GM23338 (cell line): ENCODE results near the gene USH1G. TPM values are rescaled to one million over a fixed set of nuclear protein-coding genes. Genes with fewer than 3 reads are reported as not detected.

ENCODE experiments used
- ATAC-seq: fragments of 200-7000 bp; cut with Tn5 transposase; 3 replicates; pipeline ENCODE4 v1.9.1; 2020
- DNase-seq: peaks from one replicate; pipeline ENCODE4 v3.0.0-alpha.2; 2015; ENCODE audit warnings: low spot score
- H2AFZ ChIP-seq: fragments of 200-600 bp; sonication (generic); 2 replicates; pipeline ENCODE4 v1.8.0; 2016; ENCODE audit warnings: antibody characterized with exemption, mild to moderate bottlenecking, moderate library complexity
- H3F3A ChIP-seq: fragments of 200-600 bp; sonication (generic); replicated peaks from 2 replicates; pipeline ENCODE4 v1.8.0; 2017; ENCODE audit warnings: antibody characterized with exemption, mixed run types, low read depth
- H3K27ac ChIP-seq: fragments of 200-600 bp; sonication (generic); 2 replicates; pipeline ENCODE4 v1.6.1; 2016; ENCODE audit warnings: low read depth
- H3K27me3 ChIP-seq: fragments of 200-600 bp; sonication (generic); 2 replicates; pipeline ENCODE4 v1.8.0; 2016; ENCODE audit warnings: mild to moderate bottlenecking, mixed run types, moderate library complexity; ENCODE audit not compliant: insufficient read depth
- H3K36me3 ChIP-seq: fragments of 200-600 bp; sonication (generic); 2 replicates; pipeline ENCODE4 v1.8.0; 2016; ENCODE audit warnings: mild to moderate bottlenecking; ENCODE audit not compliant: insufficient read depth
- H3K4me1 ChIP-seq: fragments of 200-600 bp; sonication (generic); 2 replicates; pipeline ENCODE4 v1.8.0; 2016; ENCODE audit warnings: mild to moderate bottlenecking, moderate library complexity; ENCODE audit not compliant: insufficient read depth
- H3K4me2 ChIP-seq: fragments of 200-600 bp; sonication (generic); 2 replicates; pipeline ENCODE4 v1.7.1; 2017; ENCODE audit warnings: mixed run types
- H3K4me3 ChIP-seq: fragments of 200-600 bp; sonication (generic); 2 replicates; pipeline ENCODE4 v1.6.1; 2016; ENCODE audit warnings: mixed run types
- H3K79me2 ChIP-seq: fragments of 200-600 bp; sonication (generic); replicated peaks from 2 replicates; pipeline ENCODE4 v1.8.0; 2017; ENCODE audit warnings: mild to moderate bottlenecking; ENCODE audit not compliant: insufficient read depth
- H3K9me2 ChIP-seq: fragments of 200-600 bp; sonication (generic); 2 replicates; pipeline ENCODE4 v1.8.0; 2017; ENCODE audit not compliant: insufficient read depth
- H4K20me1 ChIP-seq: fragments of 200-600 bp; sonication (generic); replicated peaks from 2 replicates; pipeline ENCODE4 v1.8.0; 2017; ENCODE audit warnings: mild to moderate bottlenecking; ENCODE audit not compliant: insufficient read depth
- H3K27ac Mint-ChIP-seq: 2 replicates; pipeline ENCODE4 v1.8.0; 2020; ENCODE audit warnings: inconsistent platforms, mild to moderate bottlenecking, moderate library complexity, mixed read lengths
- H3K27me3 Mint-ChIP-seq: 3 replicates; pipeline ENCODE4 v1.8.0; 2022; ENCODE audit warnings: low read depth, mild to moderate bottlenecking, moderate library complexity, mixed read lengths, inconsistent platforms; ENCODE audit not compliant: insufficient read depth, poor library complexity
- H3K36me3 Mint-ChIP-seq: 3 replicates; pipeline ENCODE4 v1.8.0; 2021; ENCODE audit warnings: low read depth, mild to moderate bottlenecking, inconsistent platforms, moderate library complexity, mixed read lengths
- H3K4me1 Mint-ChIP-seq: 3 replicates; pipeline ENCODE4 v1.8.0; 2020; ENCODE audit warnings: mild to moderate bottlenecking, inconsistent platforms, mixed read lengths
- H3K4me3 Mint-ChIP-seq: 3 replicates; pipeline ENCODE4 v1.8.0; 2021; ENCODE audit warnings: moderate library complexity, mild to moderate bottlenecking, inconsistent platforms, mixed read lengths
- H3K9me3 Mint-ChIP-seq: 3 replicates; pipeline ENCODE4 v1.8.0; 2020; ENCODE audit warnings: moderate library complexity, mild to moderate bottlenecking, inconsistent platforms, mixed read lengths
- CREB1 ChIP-seq: fragments of 250-450 bp; sonication (Bioruptor Pico); IDR thresholded peaks from 2 replicates; pipeline ENCODE4 v1.5.0; 2020; ENCODE audit warnings: low read depth, mild to moderate bottlenecking, moderate library complexity
- CTCF ChIP-seq, 2 experiments: fragments of 200-600 bp in 1 of 2; sonication (generic) in 1 of 2; conservative IDR thresholded peaks; 2 replicates each; pipeline versions ENCODE4 v1.5.1 to v1.6.1; 2016 to 2017; ENCODE audit warnings: antibody characterized with exemption in 2 of 2, low read depth in 2 of 2, mild to moderate bottlenecking in 2 of 2, moderate library complexity in 1 of 2
- ETS1 ChIP-seq: IDR thresholded peaks from 2 replicates; pipeline ENCODE4 v1.6.1; 2016; ENCODE audit warnings: antibody characterized with exemption
- EZH2 ChIP-seq: fragments of 200-600 bp; sonication (generic); IDR thresholded peaks from one replicate; pipeline ENCODE4 v1.8.0; 2017; ENCODE audit warnings: antibody characterized with exemption, mild to moderate bottlenecking, low read depth; ENCODE audit not compliant: unreplicated experiment
- EZH2phosphoT487 ChIP-seq: fragments of 200-600 bp; sonication (generic); IDR thresholded peaks from one replicate; pipeline ENCODE4 v1.8.1; 2018; ENCODE audit warnings: antibody characterized with exemption; ENCODE audit not compliant: unreplicated experiment
- JUNB ChIP-seq: IDR thresholded peaks from one replicate; pipeline ENCODE4 v1.6.1; 2016; ENCODE audit warnings: antibody characterized with exemption; ENCODE audit not compliant: unreplicated experiment
- NANOG ChIP-seq: IDR thresholded peaks from 2 replicates; pipeline ENCODE4 v1.6.1; 2016; ENCODE audit warnings: antibody characterized with exemption, borderline replicate concordance
- POLR2AphosphoS5 ChIP-seq: IDR thresholded peaks from 2 replicates; pipeline ENCODE4 v1.6.1; 2016; ENCODE audit warnings: antibody characterized with exemption, low read depth
- REST ChIP-seq: IDR thresholded peaks from one replicate; pipeline ENCODE4 v1.6.1; 2018; ENCODE audit warnings: antibody characterized with exemption; ENCODE audit not compliant: unreplicated experiment
- STAT1 ChIP-seq: IDR thresholded peaks from one replicate; pipeline ENCODE4 v1.6.1; 2016; ENCODE audit warnings: antibody characterized with exemption; ENCODE audit not compliant: unreplicated experiment
- ZNF114 ChIP-seq: fragments of 250-450 bp; sonication (Bioruptor Pico); IDR thresholded peaks from 2 replicates; pipeline ENCODE4 v1.5.0; 2020; ENCODE audit warnings: mild to moderate bottlenecking, moderate library complexity
- ZNF331 ChIP-seq: fragments of 250-450 bp; sonication (Bioruptor Pico); IDR thresholded peaks from 2 replicates; pipeline ENCODE4 v1.5.0; 2020; ENCODE audit warnings: low read depth, mild to moderate bottlenecking, moderate library complexity
- ZNF462 ChIP-seq: fragments of 250-450 bp; sonication (Bioruptor Pico); IDR thresholded peaks from 2 replicates; pipeline ENCODE4 v1.5.0; 2020; ENCODE audit warnings: mild to moderate bottlenecking, moderate library complexity
- polyA plus RNA-seq: library from polyadenylated mRNA; unstranded; fragments of >200 nt; fragmentation: Nextera tagmentation; extraction: Ambion mirVana; gene quantifications from 2 replicates; pipeline ENCODE4 v1.2.1, GENCODE V29; 2016
- total RNA-seq: library from RNA; depleted of rRNA; stranded (reverse); fragments of >200 nt; shearing (Covaris generic); gene quantifications from 2 replicates; pipeline ENCODE4 v1.2.3, GENCODE V29; 2014

The USH1G gene
- total and polyA plus RNA-seq, 2 experiments from 2014 or later = 0.34 to 1.7 TPM

- Histone ChIP-seq H4K20me1 (no peaks in the 10 kb centered on the region), H3K4me3 (no peak overlapping the region), H3K27ac (no peak overlapping the region), H3K27me3 (peaks cover 50% of the 10 kb centered on the region), H3K4me1 (peaks cover 16% of the 10 kb centered on the region), H3K36me3 (no peaks in the 10 kb centered on the region), H3K4me2 (peak overlapping the region; percentile 26; the same call in 1 of the 2 replicates), H2AFZ (peak overlapping the region; percentile 47; the same call in 1 of the 2 replicates), H3F3A (no peaks in the 10 kb centered on the region), H3K9me2 (no peaks in the 10 kb centered on the region), H3K79me2 (no peaks in the 10 kb centered on the region)
- DNase-seq (peak; percentile 36), ATAC-seq (peak; percentile 12)
- TF ChIP-seq JUNB = no peak
- no peak for TF ChIP-seq ZNF331 (CRISPR knock-in tag)
- TF ChIP-seq ETS1 = no peak
- no peak for TF ChIP-seq EZH2phosphoT487
- TF ChIP-seq ZNF462 (CRISPR knock-in tag) = no peak
- no peak for TF ChIP-seq NANOG
- TF ChIP-seq POLR2AphosphoS5 = no peak
- TF ChIP-seq REST = no peak
- no peak for TF ChIP-seq STAT1
- no peak for TF ChIP-seq EZH2
- no peak for TF ChIP-seq ZNF114 (CRISPR knock-in tag)
- TF ChIP-seq CTCF (conservative IDR thresholded peaks at IDR 0.05; ENCODE audit: low read depth in 2 of 2) = no peak
- no peak for TF ChIP-seq CREB1
- Mint-ChIP-seq H3K4me3 (no peak overlapping the region; the same call in 2 of the 3 replicates), H3K36me3 (no peaks in the 10 kb centered on the region), H3K4me1 (peaks cover 7% of the 10 kb centered on the region), H3K27ac (no peak overlapping the region), H3K9me3 (no peaks in the 10 kb centered on the region), H3K27me3 (peaks cover 42% of the 10 kb centered on the region)
Observed at GRCh38 chr17:74920642-74921025, 2.4 kb downstream of the USH1G start.
